HG03442 (cell line): ENCODE results near the gene AGBL4.
"Not testable (repeated sequence)": the region's sequence is repeated elsewhere in the genome, so short reads cannot be mapped to it uniquely, and the experiment has no call there.

Experiments used
- ATAC-seq: cut with Tn5 transposase; IDR thresholded peaks from one replicate; pipeline ENCODE4 v1.9.1; 2021; ENCODE audit warnings: mild to moderate bottlenecking, moderate library complexity; ENCODE audit not compliant: unreplicated experiment

AGBL4 gene

GRCh38 chr1:49051647-49052046 is 972.1 kb downstream of the AGBL4 start:
- ATAC-seq, result no peak

GRCh38 chr1:49050041-49050440 is 973.7 kb downstream of the AGBL4 start:
- no peak for ATAC-seq

- ATAC-seq, result no peak
Observed at GRCh38 chr1:49048188-49048587, 975.6 kb downstream of the AGBL4 start.

- no peak for ATAC-seq
Observed at GRCh38 chr1:49046305-49046704, 977.4 kb downstream of the AGBL4 start.

GRCh38 chr1:49045371-49045770 is 978.4 kb downstream of the AGBL4 start:
- ATAC-seq, result no peak

- ATAC-seq, result no peak
Observed at GRCh38 chr1:49036700-49037099, 987.1 kb downstream of the AGBL4 start.

- ATAC-seq, result no peak
Observed at GRCh38 chr1:49028396-49028795, 995.4 kb downstream of the AGBL4 start.

- ATAC-seq, result no peak
Observed at GRCh38 chr1:49026230-49026811, 997.4 kb downstream of the AGBL4 start.

GRCh38 chr1:49016030-49016977 is 1007.5 kb downstream of the AGBL4 start:
- no peak for ATAC-seq

GRCh38 chr1:49013079-49013478 is 1010.7 kb downstream of the AGBL4 start:
- no peak for ATAC-seq

- ATAC-seq, result not testable (repeated sequence)
Observed at GRCh38 chr1:49002981-49003380, 1020.8 kb downstream of the AGBL4 start.

GRCh38 chr1:48999321-48999720 is 1024.4 kb downstream of the AGBL4 start:
- no peak for ATAC-seq

GRCh38 chr1:48996311-48996710 is 1027.4 kb downstream of the AGBL4 start:
- ATAC-seq, result no peak

- no peak for ATAC-seq
Observed at GRCh38 chr1:48988633-48989197, 1035.0 kb downstream of the AGBL4 start.

GRCh38 chr1:48979940-48980339 is 1043.8 kb downstream of the AGBL4 start:
- no peak for ATAC-seq

GRCh38 chr1:48978413-48978812 is 1045.3 kb downstream of the AGBL4 start:
- no peak for ATAC-seq

- no peak for ATAC-seq
Observed at GRCh38 chr1:48977273-48977672, 1046.5 kb downstream of the AGBL4 start.

- ATAC-seq, result no peak
Observed at GRCh38 chr1:48969971-48970370, 1053.8 kb downstream of the AGBL4 start.

- no peak for ATAC-seq
Observed at GRCh38 chr1:48967318-48967717, 1056.4 kb downstream of the AGBL4 start.

GRCh38 chr1:48966583-48966982 is 1057.2 kb downstream of the AGBL4 start:
- ATAC-seq, result no peak

GRCh38 chr1:48960320-48960719 is 1063.4 kb downstream of the AGBL4 start:
- no peak for ATAC-seq

GRCh38 chr1:48955774-48956173 is 1068.0 kb downstream of the AGBL4 start:
- no peak for ATAC-seq
